Measurements from ENCODE around the gene KCNT2. TPM values are rescaled to one million over a fixed set of nuclear protein-coding genes. Genes with fewer than 3 reads are reported as not detected.

The KCNT2 gene
- total RNA-seq, 2 experiments from 2014 or later = not detected

GRCh38 chr1:196466654-196467053 lies 141.6 kb downstream of the KCNT2 start:
- DNase-seq (no peak), ATAC-seq (no peak)
- ChIA-PET POLR2A (no interaction called here), CTCF (no interaction called here)
- Mint-ChIP-seq H3K9me3 (no peaks in the 10 kb centered on the region), H3K4me3 (no peak overlapping the region), H3K36me3 (ENCODE audit: low read depth) (no peaks in the 10 kb centered on the region), H3K27me3 (no peaks in the 10 kb centered on the region), H3K27ac (no peak overlapping the region), H3K4me1 (ENCODE audit: low read depth) (no peaks in the 10 kb centered on the region)
- no peak for TF ChIP-seq CTCF (IDR thresholded peaks at IDR 0.05)
- intact Hi-C loops (cut with micrococcal nuclease) = no loop called here

- DNase-seq (no peak), ATAC-seq (no peak)
- CTCF ChIA-PET = no interaction called here
- no peaks in the 10 kb centered on the region for H3K9me3 Mint-ChIP-seq
- H3K27ac Mint-ChIP-seq = no peak overlapping the region
- no peak overlapping the region for H3K4me3 Mint-ChIP-seq
- intact Hi-C loops (cut with micrococcal nuclease) = no loop called here
- no peaks in the 10 kb centered on the region for H3K27me3 Mint-ChIP-seq
- no peaks in the 10 kb centered on the region for H3K36me3 Mint-ChIP-seq (ENCODE audit: low read depth)
- no peaks in the 10 kb centered on the region for H3K4me1 Mint-ChIP-seq (ENCODE audit: low read depth)
- POLR2A ChIA-PET = no interaction called here
- TF ChIP-seq CTCF (IDR thresholded peaks at IDR 0.05) = no peak
Observed at GRCh38 chr1:196466166-196466565, 142.1 kb downstream of the KCNT2 start.

- TF ChIP-seq CTCF (IDR thresholded peaks at IDR 0.05) = no peak
- Mint-ChIP-seq H3K4me1 (ENCODE audit: low read depth) (no peaks in the 10 kb centered on the region), H3K27me3 (no peaks in the 10 kb centered on the region), H3K9me3 (no peaks in the 10 kb centered on the region), H3K4me3 (no peak overlapping the region), H3K27ac (no peak overlapping the region), H3K36me3 (ENCODE audit: low read depth) (no peaks in the 10 kb centered on the region)
- intact Hi-C loops (cut with micrococcal nuclease) = no loop called here
- ChIA-PET CTCF (no interaction called here), POLR2A (no interaction called here)
- ATAC-seq (no peak), DNase-seq (no peak)
Observed at GRCh38 chr1:196464480-196464941, 143.7 kb downstream of the KCNT2 start.

GRCh38 chr1:196462086-196462485 lies 146.2 kb downstream of the KCNT2 start:
- ATAC-seq (no peak), DNase-seq (no peak)
- Mint-ChIP-seq H3K4me1 (ENCODE audit: low read depth) (no peaks in the 10 kb centered on the region), H3K36me3 (ENCODE audit: low read depth) (no peaks in the 10 kb centered on the region), H3K27me3 (no peaks in the 10 kb centered on the region), H3K27ac (no peak overlapping the region), H3K9me3 (no peaks in the 10 kb centered on the region), H3K4me3 (no peak overlapping the region)
- CTCF ChIA-PET = no interaction called here
- POLR2A ChIA-PET = no interaction called here
- no peak for TF ChIP-seq CTCF (IDR thresholded peaks at IDR 0.05)
- intact Hi-C loops (cut with micrococcal nuclease) = no loop called here

GRCh38 chr1:196461521-196461920 lies 146.7 kb downstream of the KCNT2 start:
- Mint-ChIP-seq H3K27me3 (no peaks in the 10 kb centered on the region), H3K36me3 (ENCODE audit: low read depth) (no peaks in the 10 kb centered on the region), H3K4me3 (no peak overlapping the region), H3K4me1 (ENCODE audit: low read depth) (no peaks in the 10 kb centered on the region), H3K27ac (no peak overlapping the region), H3K9me3 (no peaks in the 10 kb centered on the region)
- no peak for TF ChIP-seq CTCF (IDR thresholded peaks at IDR 0.05)
- ATAC-seq (no peak), DNase-seq (no peak)
- CTCF ChIA-PET = no interaction called here
- intact Hi-C loops (cut with micrococcal nuclease) = no loop called here
- POLR2A ChIA-PET = no interaction called here
